ENCODE results near the gene MYLK.

GRCh38 chr3:123930445-123930844 is 46.3 kb upstream of the MYLK start:
- TF ChIP-seq CTCF (IDR thresholded peaks at IDR 0.05) (no peak), POLR2A (IDR thresholded peaks at IDR 0.05) (no peak), EP300 (IDR thresholded peaks at IDR 0.05) (no peak)
